Adipocyte (in vitro differentiated cells): ENCODE measurements around the gene TERT.

Source experiments
- DNase-seq: peaks from one replicate; pipeline ENCODE4 v3.0.0-alpha.2; 2015; ENCODE audit warnings: low read depth
- H3K27me3 ChIP-seq: replicated peaks from 2 replicates; pipeline ENCODE4 v1.7.0; 2013; ENCODE audit warnings: mild to moderate bottlenecking, low read length, moderate library complexity; ENCODE audit not compliant: control insufficient read depth, insufficient read depth
- H3K36me3 ChIP-seq: 2 replicates; pipeline ENCODE4 v1.7.0; 2013; ENCODE audit warnings: low read length, mild to moderate bottlenecking, moderate library complexity; ENCODE audit not compliant: control insufficient read depth, insufficient read depth, severe bottlenecking
- H3K4me1 ChIP-seq: 2 replicates; pipeline ENCODE4 v1.7.0; 2013; ENCODE audit warnings: mild to moderate bottlenecking, low read length, moderate library complexity; ENCODE audit not compliant: control insufficient read depth, insufficient read depth
- H3K4me3 ChIP-seq: 2 replicates; pipeline ENCODE4 v1.7.0; 2013; ENCODE audit warnings: mild to moderate bottlenecking, low read length, moderate library complexity
- H3K9ac ChIP-seq: 2 replicates; pipeline ENCODE4 v1.7.0; 2013; ENCODE audit warnings: mild to moderate bottlenecking, low read length, moderate library complexity
- H3K9me3 ChIP-seq: 2 replicates; pipeline ENCODE4 v1.7.0; 2013; ENCODE audit warnings: mild to moderate bottlenecking, low read length, moderate library complexity; ENCODE audit not compliant: control insufficient read depth

TERT gene

GRCh38 chr5:1203311-1203967, 91.4 kb downstream of the TERT start:
- Histone ChIP-seq H3K4me3 (no peak overlapping the region), H3K9me3 (no peaks in the 10 kb centered on the region), H3K9ac (no peak overlapping the region), H3K27me3 (peaks cover 59% of the 10 kb centered on the region), H3K36me3 (no peaks in the 10 kb centered on the region), H3K4me1 (no peaks in the 10 kb centered on the region)
- DNase-seq: no peak
